Activated naive CD4-positive, alpha-beta T cell treated with Interleukin-2 at 50 U/mL for 16 hours (primary cell): Measurements from ENCODE around the gene EHD1.

Experiments
- DNase-seq: peaks from one replicate; pipeline ENCODE4 v3.0.0-alpha.2; 2020

EHD1 gene

GRCh38 chr11:64841592-64842365, 36.6 kb downstream of the EHD1 start:
- DNase-seq, result no peak

DNA sequence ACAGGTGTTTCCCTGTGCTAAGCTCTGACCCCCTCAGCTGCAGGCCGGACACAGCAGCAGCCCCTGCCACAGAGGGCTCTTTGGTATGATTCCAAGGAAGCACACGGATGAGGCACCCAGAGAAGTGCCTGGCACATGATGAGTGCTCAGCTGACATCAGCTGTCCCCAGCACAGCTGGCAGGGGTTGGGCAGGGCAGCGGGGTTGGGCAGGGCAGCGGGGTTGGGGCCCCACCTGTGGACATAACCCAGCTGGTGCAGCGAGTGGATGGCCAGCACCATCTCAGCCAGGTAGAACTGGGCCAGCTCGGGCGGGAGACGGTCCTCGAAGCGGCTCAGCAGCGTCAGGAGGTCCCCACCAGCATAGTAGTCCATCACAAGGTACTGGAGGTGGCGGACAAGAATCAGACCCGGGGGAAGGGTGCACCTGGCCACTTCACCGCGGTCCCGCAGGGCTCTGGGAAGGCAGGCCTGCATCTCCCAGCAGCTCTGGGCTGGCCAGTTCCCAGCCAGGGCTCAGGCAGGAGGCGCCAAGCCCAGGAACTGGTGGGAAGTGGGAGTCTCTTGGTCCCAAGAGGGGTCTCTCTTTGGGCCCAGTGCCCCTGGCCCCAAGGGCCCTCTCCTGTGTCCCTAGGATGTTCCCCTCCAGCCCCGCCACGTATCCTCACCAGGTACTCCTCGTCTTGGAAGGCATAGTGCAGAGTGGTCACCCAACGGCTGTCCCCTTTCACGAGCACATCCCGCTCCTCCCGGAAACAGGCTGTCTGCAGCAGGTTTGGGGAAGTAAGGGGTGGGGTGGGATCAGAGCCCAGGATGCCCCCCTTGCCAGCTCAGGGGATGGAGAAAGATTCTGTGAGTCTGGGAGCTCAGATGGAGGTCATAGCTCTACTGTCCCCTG, 38.3 kb downstream of the EHD1 start:
- no peak for DNase-seq

- DNase-seq, result no peak
Observed at GRCh38 chr11:64839335-64839734, 39.1 kb downstream of the EHD1 start.

DNA sequence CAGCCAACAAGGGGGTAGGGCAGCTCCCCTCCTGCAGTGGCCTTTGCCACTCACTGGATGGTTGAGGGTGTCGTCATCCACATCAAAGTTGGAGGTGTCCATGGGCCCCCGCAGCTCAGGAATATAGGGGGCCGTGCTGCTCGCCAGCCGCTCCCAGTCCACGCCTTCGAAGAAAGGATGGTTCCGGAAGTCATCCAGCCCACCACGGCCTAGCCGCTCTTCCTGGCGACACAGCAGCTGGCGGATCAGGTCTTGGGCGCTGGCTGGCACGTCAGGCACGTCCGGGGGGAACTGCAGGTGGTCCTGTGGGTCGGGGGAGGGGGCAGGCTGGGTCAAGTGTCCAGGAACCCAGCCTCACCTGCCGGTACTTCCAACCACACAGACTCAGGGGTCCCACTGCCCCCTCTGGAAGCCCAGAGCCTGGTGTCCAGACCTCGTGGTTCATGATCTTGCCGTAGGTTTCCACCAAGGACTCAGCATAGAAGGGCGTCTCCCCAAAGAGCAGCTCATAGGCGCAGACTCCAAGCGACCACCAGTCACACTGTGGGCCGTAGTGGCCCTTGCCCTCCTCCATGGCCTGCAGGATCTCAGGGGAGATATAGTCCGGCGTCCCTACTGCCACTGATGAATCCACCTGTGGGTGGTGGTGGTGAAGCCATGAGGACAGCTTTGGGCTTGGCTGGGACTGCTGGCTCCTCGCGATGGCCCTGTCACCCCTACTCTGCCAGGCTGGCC, 39.7 kb downstream of the EHD1 start:
- no peak for DNase-seq

DNA sequence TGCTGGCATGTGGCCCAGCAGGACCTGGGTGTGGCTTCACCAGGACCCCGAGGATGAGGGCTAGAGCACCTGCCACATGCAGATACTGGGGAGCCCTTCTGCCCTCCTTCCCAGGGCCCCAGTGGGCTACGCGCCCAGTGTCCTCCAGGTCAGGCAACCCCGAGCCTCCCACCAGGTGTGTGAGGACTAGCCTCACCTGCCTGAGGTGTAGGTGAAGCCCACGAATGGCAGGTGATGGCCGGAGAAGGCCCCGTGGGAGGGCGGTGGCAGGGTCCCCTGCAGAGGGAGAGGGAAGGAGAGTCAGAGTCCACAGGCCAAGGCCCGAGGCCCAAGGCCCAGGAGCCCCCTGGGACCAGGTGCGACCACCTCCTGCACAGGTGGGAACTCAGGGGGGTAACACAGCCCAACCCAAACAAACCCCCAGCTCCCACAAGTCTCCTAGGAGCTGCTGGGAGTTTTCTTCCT, 40.5 kb downstream of the EHD1 start:
- no peak for DNase-seq

DNA sequence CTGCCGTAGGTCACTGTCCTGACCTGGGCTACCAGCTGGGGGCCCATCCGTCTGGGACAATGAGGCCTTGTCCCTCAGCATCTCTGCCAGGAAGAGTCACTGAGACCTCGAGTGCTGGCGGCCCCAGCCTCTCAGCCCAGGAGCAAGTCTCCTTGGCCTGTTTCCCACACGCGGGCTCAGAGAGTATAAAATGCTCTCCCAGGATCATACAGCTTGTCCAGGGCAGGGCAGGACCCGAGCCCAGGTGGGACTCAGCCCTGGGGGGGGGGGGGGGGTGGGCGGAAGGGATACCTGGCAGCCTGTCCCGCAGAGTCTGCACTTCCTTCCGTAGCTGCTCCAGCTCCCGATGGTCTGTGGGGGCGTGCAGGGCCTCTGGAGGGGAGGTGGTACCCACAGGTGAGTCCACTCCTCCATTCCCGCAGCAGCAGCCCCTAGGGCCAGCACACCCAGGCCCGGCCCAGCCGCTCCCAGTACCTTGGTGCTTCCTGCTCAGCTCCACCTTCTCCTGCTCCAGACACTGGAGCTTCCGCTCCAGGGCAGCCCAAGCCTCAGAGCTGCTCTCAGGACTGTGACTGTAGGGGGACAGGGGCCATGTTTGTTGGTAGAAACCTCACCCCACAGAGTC, 41.9 kb downstream of the EHD1 start:
- DNase-seq, result no peak

DNA sequence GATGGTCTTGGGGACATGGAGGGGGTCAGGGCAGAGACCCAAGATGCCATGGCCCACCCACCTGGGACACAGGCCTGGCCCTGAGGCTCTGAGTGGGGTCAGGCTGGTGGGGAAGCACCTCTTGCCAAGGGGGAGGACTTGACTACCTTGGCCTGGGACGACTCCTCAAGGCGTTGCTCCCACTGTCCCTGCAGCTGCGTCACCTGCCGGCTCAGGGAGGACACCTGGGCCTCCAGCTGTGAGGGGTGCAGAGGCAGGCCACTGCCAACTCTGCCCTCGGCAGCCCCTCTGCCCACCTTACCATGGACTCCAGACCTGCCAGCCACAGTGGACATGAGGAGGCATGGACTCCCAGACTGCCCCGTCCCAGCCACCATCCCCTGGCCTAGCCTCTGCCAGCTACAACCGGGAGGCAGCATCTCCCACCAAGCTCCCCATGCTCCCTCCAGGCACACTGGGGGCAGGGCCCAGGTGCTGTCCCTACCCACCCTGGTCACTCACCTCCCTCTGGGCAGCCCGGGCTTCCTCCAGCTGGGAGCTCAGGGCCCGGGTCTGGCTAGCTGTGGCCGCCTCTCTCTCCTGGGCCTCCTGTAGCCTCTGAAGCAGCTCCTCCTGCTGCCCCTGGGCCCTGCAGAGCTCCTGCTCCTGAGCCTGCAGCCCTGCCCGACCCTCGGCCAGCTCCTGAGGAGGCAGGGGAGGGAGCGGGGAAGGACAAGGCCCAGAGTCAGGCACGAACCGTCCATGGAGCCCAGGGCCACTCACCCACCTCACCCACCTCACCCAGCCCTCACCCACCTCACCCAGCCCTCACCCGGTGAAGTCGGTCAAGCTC, 42.6 kb downstream of the EHD1 start:
- no peak for DNase-seq

DNA sequence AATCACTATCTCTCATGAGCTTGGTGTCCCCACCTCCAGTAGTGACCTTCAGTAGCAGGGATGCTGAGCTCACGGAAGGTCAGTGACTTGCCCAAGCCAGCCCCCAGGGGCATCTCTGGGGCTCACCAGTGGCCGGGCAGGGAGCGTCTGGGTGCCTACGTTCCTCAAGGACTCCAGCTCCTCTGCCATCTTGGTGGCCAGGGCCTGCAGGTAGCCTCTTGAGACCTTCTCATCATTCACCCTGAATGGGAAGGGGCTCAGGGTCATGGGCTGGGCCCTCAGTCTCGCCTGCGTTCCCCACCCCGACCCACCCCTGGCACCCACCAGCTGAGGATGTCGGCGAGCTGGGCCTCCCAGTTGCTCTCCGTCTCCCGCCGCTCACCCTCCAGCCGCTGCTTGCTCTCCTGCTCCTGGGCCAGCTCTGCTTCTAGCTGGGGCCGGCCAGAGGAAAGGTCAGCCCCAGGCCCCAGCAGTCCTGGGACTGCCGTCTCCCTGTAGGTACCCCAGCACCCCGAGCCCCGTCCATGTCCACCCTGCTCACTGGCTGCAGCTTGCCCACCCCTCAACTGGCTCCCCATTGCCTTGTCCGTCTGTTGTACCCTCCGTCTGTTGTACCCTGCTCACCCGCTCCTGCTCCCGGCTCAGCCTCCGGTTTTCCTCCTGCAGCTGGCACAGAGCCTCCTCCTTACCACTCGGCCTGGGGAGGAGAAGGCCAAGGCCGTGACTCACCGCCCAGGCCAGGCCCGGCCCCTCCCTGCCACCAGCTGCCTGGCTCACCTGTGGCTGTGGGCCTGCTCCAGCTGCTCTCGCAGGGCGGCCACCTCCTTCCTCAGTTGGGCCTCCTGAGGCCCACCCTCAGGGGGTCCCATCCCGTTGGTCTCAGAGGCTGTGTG, 43.5 kb downstream of the EHD1 start:
- DNase-seq, result no peak

DNA sequence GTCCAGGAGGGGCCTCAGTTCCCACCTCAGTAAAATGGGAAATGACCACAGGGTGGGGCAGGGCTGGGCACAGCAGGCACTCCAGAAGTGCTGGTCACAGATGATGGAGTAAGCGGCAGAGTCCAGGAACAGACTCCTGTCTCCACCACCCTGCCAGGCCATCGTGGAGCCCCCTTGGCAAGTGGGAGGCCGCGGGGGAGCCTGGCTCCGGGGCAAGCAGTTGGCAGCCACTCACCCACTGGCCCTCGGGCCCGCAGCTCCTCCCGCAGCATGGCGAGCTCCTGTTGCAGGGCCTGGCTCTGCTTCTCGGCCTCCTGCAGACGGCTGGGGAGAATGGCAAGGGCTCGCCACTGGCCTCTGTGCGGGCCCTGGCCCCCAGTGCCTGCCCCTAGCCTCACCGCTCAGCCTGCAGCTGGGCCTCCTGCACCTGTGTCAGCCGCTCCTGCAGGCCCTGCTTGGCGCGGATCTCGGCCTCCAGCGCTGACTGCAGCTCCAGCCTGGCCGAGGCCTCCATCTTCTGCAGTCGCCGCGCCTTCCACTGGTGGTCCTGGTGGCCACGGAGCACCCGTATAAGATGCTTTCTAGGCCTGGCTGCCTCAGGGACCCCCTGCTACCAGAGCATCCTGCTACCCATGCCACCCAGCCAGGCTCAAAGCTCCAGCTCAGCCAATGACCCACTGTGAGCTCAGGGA, 44.2 kb downstream of the EHD1 start:
- DNase-seq, result no peak

GRCh38 chr11:64833509-64833908, 44.9 kb downstream of the EHD1 start:
- DNase-seq, result no peak

DNA sequence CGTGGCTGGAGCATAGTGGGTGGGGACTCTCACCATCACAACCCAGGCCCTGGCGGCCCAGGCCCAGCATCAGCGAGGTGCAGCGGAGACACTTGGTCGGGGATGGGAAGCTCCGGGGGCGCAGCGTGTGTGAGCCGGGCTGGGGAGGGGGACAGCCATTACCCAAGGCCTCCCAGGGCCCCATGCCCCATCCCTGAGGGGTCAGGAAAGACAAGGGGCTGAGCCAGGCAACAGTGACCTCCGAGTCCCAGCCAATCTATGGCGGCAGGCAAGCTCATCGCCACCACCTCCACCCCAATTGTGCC, 45.3 kb downstream of the EHD1 start:
- DNase-seq, result no peak

GRCh38 chr11:64832467-64833197, 45.8 kb downstream of the EHD1 start:
- no peak for DNase-seq

- DNase-seq, result no peak
Observed at GRCh38 chr11:64831411-64831891, 47.0 kb downstream of the EHD1 start.

DNA sequence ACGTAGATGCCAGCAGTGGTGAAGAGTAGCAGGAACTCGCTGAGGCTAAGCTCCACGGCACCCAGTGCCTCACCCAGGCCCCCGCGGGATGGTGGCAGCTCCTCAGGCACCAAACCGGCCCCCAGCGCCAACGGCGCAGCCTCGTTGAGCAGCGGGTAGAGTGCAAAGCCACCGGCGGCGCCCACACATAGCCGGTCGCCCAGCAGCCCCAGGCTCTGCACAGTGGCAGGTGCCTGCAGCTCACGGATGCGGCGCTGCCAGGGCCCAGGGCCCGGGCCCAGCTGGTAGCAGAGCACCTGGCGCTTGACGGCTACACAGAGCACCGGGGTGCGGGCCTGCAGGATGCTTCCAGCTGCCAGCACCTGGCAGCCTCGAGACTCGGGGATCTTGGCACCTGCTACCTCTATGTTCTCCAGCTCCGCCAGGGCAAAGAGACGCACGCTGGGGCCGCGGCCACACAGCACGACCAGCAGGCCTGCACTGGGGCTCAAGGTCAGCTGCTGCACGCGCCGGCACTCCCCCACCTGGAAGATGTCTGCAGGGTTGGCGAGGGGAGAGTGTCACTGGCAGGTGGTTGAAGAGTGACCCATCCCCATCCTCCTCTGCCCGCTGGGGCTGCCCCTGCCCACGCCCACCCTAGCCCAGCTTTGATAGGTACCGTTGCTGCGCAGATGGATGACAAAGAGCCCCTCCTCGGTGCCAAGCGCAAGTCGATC, 48.7 kb downstream of the EHD1 start:
- DNase-seq, result no peak

- DNase-seq, result no peak
Observed at GRCh38 chr11:64827451-64827839, 51.0 kb downstream of the EHD1 start.

GRCh38 chr11:64826578-64827450, 51.6 kb downstream of the EHD1 start:
- no peak for DNase-seq

GRCh38 chr11:64826062-64826461, 52.4 kb downstream of the EHD1 start:
- DNase-seq, result no peak
